SH-SY5Y (cell line): Measurements from ENCODE around the gene CNTLN.

Experiments
- GATA2 ChIP-seq: IDR thresholded peaks from 2 replicates; pipeline ENCODE4 v1.6.1; 2011; ENCODE audit warnings: mild to moderate bottlenecking, low read depth, low read length
- GATA3 ChIP-seq: IDR thresholded peaks from 2 replicates; pipeline ENCODE4 v1.6.1; 2011; ENCODE audit warnings: low read depth, mild to moderate bottlenecking, low read length, moderate library complexity

DNA sequence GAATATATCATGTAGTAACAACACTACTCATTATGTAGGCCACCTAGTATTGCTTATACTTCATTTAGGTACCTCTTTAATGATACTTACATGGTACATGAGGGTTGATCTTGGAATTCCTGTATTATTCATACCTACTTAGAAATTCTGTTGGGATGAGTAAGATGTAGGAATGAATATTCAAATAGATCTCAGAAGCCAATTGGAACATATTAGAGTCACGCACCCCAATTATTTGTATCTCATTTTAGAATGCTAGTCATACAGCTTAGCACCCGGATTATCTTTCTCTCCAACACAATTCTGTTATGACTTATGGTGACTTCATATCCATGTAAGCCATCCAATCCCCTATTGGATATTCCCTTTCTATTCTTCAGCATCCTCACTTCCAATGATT is 337.3 kb downstream of the CNTLN start:
- TF ChIP-seq GATA3 (no peak), GATA2 (no peak)
